ENCODE results near the gene KLHL29.
A peak's percentile ranks its signal among the peaks of the same experiment; 100 is the strongest.

Gene KLHL29

DNA sequence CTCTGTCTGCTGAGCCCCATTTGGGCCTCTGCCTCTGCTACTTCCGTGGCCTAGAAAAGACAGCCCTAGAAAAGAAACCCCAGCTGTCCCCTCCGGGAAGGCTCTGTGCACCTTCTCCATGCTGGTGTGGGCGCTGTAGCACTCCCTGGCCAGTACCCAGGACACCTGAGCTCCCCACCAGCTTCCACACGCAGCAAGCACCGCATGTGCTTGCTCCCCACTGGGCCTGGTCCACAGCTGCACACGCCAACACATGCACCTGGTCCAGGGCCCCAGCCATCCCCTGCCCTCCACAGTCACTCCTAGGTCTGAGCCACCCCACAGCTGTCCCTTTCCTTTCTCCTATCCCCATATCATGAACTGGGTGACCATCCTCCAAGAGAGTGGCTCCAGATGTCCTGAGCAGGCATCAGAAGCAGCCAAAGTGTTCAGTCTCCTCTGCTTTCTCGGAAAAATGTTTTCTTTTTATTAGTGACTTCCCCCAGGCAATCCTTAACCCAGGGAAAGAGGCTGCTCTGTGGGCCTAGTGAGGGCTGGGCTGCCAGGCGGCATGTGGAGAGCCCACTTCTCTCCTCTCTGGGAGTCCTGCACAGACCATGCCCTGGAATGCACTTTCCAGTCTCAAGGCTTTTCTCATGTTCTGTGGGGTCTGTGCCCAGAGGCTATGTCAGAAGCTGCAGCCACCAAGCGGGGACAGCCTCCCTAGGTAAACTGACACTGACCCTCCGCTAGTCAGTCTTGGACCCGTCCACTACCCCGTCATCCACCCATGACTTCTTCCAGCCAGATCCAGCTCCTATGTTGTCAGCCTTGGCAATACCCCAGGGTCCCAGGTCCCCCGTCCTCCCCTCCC lies 133.7 kb downstream of the KLHL29 start:
- DNase-seq, result no peak

DNA sequence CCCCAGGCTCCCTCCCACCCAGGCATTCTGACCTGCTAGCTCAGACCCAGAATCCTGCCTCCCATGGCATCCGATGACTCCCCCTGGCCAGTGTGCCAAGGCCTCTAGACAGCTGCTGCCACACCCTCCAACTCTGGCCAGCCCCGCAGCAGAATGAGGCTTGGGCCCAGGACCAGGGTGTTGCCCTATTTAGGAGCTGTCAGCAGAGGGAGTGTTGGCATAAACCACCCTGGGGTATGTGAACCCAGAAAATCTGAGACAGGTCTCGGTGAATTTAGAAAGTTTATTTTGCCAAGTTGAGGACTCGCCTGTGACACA lies 134.3 kb downstream of the KLHL29 start:
- no peak for DNase-seq

DNA sequence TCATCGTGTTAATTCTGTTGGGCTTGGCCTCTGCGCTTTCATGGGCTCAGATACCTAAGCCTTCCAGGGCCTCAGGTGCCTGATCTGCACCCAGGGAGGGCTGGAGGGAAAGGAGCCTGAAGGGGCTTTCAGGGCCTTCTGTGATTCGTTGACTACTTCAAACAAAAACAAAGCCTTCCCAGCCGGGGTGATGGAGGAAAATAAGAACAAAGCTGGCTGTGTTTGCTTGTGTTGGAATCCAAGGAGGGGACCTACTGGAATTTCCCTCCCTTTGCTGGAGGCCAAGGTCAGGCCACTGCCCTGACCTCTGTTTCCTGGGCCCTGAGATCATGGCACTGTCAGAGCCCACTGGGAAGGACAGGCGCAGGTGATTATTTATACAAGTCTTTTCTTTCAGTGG lies 135.3 kb downstream of the KLHL29 start:
- no peak for DNase-seq

DNA sequence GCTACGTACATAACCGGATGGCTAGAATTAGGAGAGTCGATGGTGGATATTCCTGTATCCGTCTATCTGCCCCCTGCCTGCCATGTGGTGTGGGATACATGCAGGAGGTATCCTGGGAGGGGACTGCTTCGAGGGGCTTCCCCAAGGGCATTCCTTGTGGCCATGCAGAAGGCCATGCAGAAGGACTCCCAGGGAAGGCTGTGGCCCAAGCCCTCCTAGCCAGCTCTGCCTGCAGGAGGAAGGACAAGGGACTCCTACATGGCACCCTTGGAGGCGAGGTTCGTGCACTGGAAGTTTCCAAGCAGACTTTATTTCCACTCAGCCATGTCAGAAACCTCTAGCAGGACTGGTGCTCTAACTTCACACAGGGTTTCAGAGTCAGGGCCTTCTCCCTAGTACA lies 136.1 kb downstream of the KLHL29 start:
- DNase-seq, result no peak

DNA sequence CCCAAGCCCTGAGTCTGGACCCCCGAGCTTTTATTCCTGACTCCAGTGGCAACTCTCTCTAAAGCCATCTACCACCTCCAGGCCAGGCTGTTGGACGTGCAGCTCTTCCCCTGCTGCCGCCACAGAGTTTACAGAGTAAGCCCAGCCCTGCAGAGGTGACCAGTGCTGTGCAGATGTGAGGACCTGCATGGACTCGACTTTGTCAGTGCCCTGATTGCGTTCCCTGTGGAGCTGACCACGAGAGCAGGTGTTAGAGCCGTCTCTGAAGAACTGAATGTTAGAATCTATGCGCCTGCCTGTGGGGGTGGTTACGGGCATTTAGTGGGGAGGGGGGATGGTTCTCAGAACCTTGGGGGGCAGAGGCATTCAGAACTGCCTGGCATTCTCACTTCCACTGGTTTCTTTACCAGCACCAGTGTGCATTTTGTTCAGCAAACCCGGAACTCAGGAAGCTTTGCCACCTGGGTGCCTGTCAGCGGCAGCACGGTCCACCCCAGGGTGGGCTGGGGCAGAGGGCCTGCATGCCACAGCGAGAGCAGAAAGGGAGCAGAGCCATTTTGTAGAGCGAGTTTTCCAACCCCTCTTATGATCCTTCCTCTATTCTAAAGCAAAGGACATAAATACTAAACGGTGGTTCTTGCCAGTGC lies 137.9 kb downstream of the KLHL29 start:
- DNase-seq, result no peak

DNA sequence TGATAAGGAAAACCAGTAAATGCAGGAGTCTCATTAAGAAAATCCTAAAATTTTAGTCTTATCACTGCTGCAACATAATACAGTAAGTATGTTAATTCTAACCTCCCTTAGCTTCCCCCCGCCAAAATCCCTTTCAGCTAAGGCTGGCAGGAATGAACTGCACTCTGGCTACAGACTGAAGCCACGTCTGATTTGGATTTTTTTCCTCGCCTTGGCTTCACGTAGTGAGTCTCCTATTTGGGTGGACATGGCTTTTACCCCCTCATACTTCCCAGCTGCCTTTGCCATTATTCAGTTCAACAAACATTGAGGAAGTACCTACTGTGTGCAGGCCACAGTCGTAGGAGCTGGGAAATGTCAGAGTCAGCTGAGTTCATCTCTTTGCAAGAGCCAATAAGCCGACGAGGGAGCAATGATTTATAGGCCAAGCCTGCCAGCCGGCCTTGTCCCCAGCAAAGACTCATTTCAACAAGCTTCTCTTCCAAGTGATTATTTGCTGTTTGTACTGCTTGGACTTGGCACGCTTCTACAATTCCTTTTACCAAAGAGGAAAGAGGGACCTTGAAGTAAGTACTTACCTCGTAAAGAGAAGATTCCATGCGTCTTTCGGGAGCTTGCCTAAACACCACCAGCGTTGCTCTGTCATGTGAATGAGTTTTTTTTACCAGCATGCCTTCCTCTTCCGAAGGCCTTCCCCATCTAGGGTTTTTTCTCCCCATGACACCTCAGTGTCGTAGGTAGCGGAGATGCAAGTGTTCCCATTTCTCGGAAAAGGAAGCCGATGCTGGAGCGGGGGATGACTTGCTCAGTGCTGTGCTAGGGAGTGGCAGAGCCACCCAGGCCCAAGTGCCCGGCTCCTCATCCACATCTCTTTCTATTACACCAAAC lies 138.6 kb downstream of the KLHL29 start:
- no peak for DNase-seq

DNA sequence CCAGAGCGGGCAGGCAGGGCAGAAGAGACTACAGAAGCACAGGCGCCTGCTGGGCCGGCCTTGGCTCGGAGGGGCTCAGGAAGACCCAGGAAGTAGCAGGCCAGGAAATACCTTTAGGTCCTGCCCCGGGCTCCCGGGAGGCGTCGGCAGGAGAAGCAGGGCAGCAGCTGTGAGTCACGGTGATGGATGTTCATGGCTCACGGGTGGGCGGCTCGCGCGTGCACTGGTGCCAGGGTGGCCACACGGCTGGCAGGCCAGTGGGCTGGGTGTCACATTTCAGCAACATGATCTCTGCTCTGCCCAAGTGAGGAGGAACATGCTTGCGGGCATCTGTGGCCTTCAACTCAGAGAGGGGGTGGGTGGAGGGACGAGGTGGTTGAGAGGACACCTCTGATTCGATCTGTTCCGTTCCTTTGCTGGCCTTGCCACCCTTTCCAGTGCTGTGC lies 139.3 kb downstream of the KLHL29 start:
- no peak for DNase-seq

DNA sequence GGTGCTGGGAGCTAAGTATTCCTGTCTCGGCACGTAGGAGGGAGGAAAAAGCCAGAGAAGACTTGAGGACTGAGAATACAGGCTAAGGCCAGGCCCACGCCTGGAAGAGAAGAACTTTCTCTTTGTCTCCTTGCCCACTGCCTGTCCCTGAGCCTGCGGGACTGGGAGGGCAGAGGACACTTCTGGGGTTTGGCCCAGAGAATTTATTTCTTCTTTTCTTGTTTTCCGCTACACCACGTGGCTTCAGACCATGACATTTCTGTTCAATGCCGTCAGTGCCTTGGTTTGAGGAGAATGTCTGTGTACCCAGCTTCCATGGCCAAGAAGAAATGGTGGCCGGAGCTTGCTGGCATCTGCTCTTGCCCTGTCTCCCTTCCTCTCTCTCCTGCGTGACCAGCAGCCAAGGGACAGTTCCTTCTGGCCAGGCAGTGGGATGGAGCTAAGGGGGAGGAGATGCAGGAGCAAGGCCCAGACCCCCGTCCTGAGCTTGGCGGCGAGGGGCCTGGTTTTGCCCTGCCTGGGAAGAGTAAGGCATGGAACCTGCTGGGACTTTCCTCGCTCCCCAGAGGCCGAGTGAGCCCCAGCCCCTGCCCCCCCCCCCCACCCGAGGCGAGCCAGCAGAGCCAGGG lies 140.3 kb downstream of the KLHL29 start:
- no peak for DNase-seq

DNA sequence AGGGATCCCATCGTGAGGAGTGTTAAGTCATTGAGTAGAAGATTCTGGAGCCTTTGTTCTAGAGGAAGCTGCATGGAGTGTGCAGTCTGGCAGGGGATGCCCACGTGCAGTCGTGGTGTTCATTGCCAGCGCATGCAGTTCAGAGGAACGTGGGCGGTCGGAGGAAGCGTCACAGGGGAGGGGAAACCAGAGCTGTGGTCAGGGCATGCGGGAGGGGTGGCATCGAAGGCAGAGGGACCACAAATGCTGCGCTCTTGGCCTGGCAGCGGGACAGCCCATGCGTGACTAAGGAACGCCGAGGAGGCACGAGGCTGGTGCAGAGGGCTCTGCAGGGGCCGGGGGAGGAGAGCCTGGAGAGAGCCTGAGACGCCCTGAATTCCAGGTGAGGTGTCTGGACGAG lies 141.1 kb downstream of the KLHL29 start:
- no peak for DNase-seq

DNA sequence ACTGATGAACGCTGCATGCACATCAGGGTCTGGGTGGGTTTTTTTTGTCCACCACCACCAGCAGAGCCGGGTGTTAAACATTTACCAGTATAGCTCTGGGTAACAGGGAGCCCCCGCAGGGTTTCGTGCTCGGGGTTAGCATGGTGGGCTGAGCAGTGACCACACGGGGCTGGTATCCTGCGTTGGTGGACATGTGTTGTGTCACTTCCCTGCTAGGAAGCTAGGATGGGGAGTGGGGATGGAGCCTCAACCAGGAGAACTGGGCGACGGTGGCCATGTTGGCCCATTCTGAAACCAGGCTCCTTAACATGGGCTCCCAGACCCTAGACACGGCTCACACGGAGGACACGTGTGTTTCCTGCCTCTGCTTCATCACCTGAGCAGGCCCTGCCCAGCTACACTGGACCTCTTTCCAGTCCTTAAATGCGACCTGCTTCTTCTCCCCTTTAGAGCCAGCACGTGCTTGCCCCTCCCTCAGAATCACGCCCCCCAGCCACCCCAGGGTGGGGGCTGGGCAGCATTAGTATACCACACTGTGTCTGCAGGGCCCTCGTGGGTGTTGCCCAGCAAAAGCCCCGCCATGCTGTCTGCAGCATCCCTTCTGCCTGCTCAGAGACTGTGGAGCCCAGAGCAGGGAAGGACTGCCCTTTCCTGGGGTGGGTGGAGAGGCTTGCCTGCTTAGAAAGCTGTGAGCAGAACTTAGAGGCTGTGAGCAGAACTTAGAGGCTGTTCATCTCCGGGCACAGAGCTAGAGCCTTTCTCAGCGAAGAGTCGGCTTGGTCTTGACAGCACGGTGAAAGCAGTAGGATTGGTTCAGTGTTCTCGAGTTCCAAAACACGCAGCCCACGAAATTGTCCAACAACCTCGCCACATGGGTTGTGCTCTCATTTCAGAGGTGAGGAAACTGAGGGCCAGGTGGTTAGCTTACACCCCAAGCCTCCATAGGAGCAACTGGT lies 142.1 kb downstream of the KLHL29 start:
- no peak for DNase-seq

DNA sequence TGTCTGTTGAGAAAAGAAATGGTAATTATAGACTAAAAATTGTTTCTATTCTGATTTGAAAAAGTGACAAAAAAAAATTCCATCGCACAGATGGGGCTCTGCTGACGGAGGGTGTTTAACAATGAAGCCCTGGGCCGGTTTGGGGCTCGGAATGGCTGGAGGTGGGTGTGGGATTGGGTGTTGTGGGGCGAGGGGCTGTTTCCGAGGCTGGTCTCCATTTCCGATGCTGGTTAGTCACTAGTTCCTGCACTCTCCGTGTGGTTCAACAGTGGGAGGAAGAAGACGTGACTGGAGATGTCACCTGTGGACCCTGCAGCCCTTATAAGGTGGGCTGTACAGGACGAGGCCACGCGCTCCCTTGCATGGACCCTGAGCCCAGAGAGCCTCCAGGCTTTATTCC lies 143.2 kb downstream of the KLHL29 start:
- DNase-seq, result no peak

DNA sequence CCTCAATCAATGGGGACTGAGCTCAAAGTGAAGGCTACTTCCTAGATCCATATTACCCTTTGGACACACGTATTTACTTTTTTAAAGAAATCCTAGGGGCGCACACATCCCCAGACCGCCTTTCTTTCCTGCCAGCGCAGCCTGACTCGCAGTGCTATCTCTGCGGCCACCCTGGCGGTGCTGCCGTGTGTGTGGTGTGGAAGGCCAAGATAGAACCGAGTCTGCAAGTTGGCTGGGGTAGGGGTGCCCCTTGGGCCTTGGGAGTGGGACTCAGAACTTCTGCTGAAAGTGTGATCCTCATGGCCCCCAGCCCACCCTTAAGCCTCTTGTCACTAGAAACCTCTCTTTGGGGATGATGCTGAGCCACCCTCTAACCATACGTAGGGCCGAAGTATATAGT lies 143.7 kb downstream of the KLHL29 start:
- DNase-seq, result no peak

DNA sequence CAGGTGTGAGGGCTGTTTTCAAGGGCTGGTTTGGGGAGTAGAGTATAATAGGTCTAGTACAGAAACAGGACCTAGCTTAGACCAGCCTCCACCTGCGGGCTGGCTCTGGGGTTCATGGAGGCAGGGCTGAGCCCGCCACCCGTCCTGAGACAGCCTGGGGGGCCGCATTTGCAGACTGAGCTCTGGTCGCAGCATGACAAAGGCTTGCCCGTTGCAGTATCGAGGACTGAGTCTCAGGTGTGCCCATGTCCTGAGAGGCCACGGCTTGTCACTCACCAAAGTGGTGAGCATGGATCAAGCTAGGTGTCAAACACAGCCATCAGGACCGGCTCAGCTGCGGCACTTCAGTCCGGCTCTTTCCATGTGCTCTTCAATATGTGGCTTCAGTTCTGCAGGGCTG lies 144.7 kb downstream of the KLHL29 start:
- no peak for DNase-seq

DNA sequence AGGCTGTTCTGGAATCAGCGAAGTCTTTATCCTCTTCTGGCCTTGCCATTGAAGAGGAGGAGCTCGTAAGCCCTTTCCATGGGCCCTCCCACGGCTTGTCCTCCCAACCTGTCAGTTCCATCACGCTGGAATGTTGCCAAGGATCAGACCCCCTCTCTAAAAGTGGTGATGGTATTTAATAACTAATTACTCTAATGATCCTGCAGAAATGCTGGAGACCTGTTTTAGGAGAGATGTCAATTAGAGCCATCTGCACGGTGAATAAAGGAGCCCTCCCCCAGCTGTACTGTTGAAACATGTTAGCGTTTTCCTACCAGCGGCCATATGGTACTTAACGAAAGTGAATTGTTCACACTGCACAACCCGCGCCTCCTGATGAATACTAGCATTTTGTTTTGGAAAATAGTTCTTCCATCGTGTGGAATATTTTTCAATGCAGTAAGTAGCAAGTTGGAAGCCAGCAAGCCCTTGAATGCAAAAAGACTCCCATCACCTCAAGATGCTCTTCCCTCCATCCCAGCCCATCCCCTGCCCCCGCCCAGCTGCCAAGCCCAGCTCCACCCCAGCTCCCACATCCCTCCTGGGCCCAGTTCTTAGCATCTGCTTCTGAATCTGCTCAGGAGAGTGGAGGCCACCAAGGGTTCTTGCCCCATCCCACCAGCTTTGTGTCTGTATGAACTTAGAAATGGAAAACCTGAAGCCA lies 145.4 kb downstream of the KLHL29 start:
- DNase-seq, result no peak

DNA sequence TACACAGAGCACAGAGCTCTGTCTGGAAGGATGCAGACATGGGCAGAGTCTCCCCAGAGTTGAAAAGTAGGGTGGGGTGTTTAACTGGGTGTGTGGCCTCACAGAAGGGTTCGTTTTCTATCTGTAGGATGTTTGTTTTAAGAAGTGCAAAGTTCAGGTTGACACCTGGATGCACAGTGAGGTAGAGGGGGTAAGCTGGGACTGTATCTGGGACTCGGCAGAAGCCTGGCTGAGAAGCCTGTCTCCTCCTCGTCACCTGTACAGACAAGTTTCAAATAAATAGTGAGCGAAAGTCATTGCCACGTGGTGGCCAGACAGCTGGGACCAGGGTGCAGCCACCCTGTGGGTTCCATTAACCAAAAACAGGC lies 145.9 kb downstream of the KLHL29 start:
- peak; percentile 8 for DNase-seq

DNA sequence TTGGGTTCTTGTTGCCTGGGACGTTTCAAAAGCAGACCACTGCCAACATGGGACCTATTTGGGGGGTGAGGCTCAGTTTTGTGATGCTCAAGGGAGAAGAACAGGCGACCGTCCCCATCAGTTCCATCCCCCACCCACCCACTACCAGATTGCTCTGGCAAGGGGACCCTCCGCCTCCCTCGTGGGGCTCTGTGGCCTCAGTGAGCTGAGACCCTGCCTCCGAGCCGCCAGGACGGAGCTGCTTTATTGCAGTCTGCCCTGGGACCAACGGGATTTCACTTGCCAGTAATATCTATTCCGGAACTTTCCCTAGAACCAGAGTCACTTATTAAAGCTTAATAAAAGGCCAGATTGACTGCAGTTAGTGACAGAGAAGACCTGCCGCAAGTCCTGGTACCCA lies 146.3 kb downstream of the KLHL29 start:
- no peak for DNase-seq

DNA sequence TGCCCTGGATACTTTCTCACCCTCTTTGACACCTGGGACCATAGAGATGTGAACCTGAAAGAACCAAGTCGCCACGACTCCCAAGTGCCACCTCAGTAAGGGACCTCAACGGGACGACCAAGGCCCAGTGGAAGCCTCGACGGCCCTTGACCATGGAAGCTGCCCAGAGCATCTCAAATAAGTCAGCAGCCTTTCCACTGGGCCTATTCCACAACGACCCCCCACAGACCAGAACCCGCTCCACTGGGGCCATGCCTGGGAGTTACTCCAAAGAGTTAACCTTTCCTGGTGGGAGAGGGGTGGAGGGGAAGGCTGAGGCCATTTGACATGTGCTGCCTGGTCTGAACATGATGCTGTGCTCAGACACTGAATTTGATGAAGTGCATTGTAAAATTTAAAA lies 146.9 kb downstream of the KLHL29 start:
- no peak for DNase-seq

DNA sequence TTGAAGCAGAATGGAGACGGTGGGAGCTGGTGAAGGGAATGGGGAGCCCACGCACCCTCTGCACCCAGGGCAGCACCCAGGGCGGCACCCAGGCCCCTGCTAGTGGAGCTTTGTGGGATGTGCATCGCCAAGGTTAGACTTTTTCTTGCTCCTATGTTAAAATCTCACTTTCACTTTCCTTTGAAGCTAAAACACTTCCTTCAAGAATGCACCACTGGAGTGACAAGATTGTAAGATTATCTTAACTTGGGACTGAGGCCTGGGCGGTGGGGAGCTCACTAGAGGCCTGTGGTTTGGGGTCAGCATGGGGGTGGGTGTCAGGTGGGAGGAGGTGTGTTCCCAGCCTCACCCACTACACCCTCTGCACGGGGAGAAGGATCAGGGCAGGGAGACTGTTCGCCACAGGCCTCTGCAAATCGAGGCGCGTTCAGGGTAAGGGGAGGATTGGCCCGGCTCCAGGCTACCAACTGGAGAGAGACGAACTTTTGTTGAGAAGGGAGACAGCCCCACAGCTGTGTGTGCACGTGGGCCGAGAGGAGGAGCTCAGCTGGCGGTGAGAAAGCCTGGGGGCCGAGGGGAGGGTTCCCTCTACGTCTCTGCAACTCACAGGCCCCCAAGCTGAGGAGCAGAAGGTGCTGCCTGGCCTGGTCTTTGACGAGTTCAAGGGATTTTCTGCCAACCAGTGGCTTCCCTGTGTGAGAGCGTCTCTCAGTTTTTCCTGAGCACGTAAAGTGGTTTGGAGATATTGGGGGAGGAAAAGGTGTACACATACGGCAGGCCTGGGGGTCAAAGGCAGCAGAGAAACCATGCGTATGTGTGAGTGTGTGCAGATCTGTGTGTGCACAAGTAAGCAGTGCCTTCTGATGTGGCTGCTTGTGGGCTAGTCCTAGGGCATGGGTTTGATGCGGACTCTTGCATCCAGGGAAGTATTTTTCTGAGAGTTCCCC lies 147.7 kb downstream of the KLHL29 start:
- DNase-seq, result no peak

DNA sequence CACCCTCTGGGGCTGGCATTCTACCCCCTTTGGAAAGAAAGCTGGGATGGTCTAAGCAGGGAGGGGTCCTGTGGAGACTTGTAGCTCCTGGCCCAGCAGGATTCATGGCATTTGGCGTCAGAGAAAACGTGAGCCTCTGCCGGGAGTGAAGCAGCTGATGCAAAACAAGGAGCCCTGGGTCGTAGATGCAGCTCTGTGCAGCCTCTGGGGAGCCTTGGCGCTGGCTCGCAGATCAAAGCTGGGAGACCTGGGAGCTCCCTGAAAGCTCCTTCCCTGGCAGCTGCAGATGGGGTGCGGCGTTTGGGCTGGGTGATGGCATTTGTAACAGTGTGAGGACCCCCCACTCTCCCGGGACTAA lies 148.3 kb downstream of the KLHL29 start:
- no peak for DNase-seq

DNA sequence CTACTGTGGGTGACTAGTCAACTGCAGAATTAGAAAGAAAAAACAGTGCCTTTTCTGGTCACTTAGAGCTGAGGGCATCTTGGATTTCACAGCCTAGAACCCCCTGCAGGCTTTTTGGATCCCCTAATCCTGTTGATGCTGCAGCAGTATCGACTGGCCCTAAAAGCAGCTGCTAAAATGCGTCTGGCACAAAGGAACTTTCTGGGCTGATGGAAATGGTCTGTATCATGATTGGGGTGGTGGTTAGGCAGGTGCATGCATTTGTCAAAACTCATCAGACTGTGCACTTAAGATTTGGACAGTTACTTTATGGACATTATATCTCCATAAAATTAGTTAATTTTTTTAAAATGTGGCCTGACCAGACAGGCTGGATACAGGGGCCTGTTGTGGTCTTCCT lies 149.8 kb downstream of the KLHL29 start:
- no peak for DNase-seq

Measured in DMS53 (cell line).